HepG2 (cell line): Measurements from ENCODE around the gene RWDD2A. TPM values are rescaled to one million over a fixed set of nuclear protein-coding genes. Genes with fewer than 3 reads are reported as not detected.

Source experiments
- ATAC-seq: fragments of 200-7000 bp; cut with Tn5 transposase; 3 replicates; pipeline ENCODE4 v1.9.1; 2020; ENCODE audit warnings: mild to moderate bottlenecking, moderate library complexity
- BruUV-seq: library from RNA; stranded (reverse); fragments of 400-500 nt; replicated peaks from 2 replicates; lab custom pipeline; 2021; lab: Mats Ljungman, UMichigan
- CTCF ChIA-PET: fragments of 300-600 bp; formaldehyde crosslinking; extraction: SDS; loops from one replicate; lab custom pipeline; 2021; ENCODE audit warnings: low total read pairs, inconsistent platforms, low intra/inter-chr PET ratio; lab: Yijun Ruan, JAX
- POLR2A ChIA-PET: fragments of 350-600 bp; sonication (Branson Sonifier 250); formaldehyde crosslinking; loops from one replicate; lab custom pipeline; 2020; ENCODE audit warnings: antibody characterized with exemption, inconsistent platforms; lab: Yijun Ruan, JAX
- DNase-seq: peaks from one replicate; pipeline ENCODE4 v3.0.0-alpha.2; 2015; ENCODE audit warnings: low spot score
- FAIRE-seq: peaks from 3 replicates; lab custom pipeline; 2011; peaks lifted over from hg19 to GRCh38; lab: Jason Lieb, UNC
- H2AFZ ChIP-seq: one replicate; pipeline ENCODE4 v1.6.1; 2011; ENCODE audit warnings: low read length, inconsistent platforms
- H3K27ac ChIP-seq: fragments of 300-600 bp; 3 replicates; pipeline ENCODE4 v1.8.0; 2011; ENCODE audit warnings: mixed run types, mild to moderate bottlenecking, mixed read lengths, low read length, inconsistent platforms; ENCODE audit not compliant: insufficient read depth; ENCODE audit errors: extremely low read length
- H3K27me3 ChIP-seq, 2 experiments: fragments of 200-600 bp in 1 of 2; 2 replicates in 1 of 2; 3 replicates in 1 of 2; pipeline versions ENCODE4 v1.6.0 to v1.8.0; 2011; ENCODE audit warnings: low read length in 2 of 2, mild to moderate bottlenecking in 2 of 2, moderate library complexity in 2 of 2, inconsistent platforms in 1 of 2; ENCODE audit not compliant: insufficient read depth in 2 of 2, control insufficient read depth in 1 of 2
- H3K36me3 ChIP-seq, 2 experiments: fragments of 200-600 bp in 1 of 2; replicated peaks in 1 of 2; 2 replicates in 1 of 2; 3 replicates in 1 of 2; pipeline versions ENCODE4 v1.5.1 to v1.8.0; 2011; ENCODE audit warnings: low read length in 2 of 2, inconsistent platforms in 1 of 2; ENCODE audit not compliant: insufficient read depth in 2 of 2, control insufficient read depth in 1 of 2
- H3K4me1 ChIP-seq: 2 replicates; pipeline ENCODE4 v1.5.1; 2012; ENCODE audit warnings: low read length, inconsistent platforms; ENCODE audit not compliant: insufficient read depth
- H3K4me2 ChIP-seq: 2 replicates; pipeline ENCODE4 v1.6.0; 2011; ENCODE audit warnings: low read depth, low read length, inconsistent platforms
- H3K4me3 ChIP-seq, 3 experiments: fragments of 200-600 bp in 1 of 3; sonication (generic), shearing (Covaris generic) in 1 of 3; replicated peaks in 1 of 3; 2 replicates each; pipeline ENCODE4 v1.5.1; 2011 to 2016; ENCODE audit warnings: low read length in 3 of 3, inconsistent platforms in 2 of 3, low read depth in 2 of 3, mild to moderate bottlenecking in 2 of 3, control low read depth in 1 of 3, mixed read lengths in 1 of 3; ENCODE audit not compliant: insufficient read depth in 1 of 3
- H3K79me2 ChIP-seq: one replicate; pipeline ENCODE4 v1.6.1; 2011; ENCODE audit warnings: low read length, inconsistent platforms; ENCODE audit not compliant: insufficient read depth
- H3K9ac ChIP-seq: 2 replicates; pipeline ENCODE4 v1.6.0; 2011; ENCODE audit warnings: mild to moderate bottlenecking, low read depth, low read length, inconsistent platforms; ENCODE audit not compliant: insufficient read depth
- H3K9me3 ChIP-seq: 2 replicates; pipeline ENCODE4 v1.5.1; 2012; ENCODE audit warnings: mild to moderate bottlenecking, low read length
- H4K20me1 ChIP-seq: 2 replicates; pipeline ENCODE4 v1.6.0; 2011; ENCODE audit warnings: inconsistent platforms, mild to moderate bottlenecking, low read length, moderate library complexity; ENCODE audit not compliant: insufficient read depth
- BORCS8-MEF2B ChIP-seq: sonication (generic); formaldehyde crosslinking; IDR thresholded peaks from 2 replicates; pipeline ENCODE4 v1.8.0; 2022; ENCODE audit warnings: mild to moderate bottlenecking, missing genetic modification reagents
- EEA1 ChIP-seq: sonication (generic); formaldehyde crosslinking; IDR thresholded peaks from 2 replicates; pipeline ENCODE4 v1.5.1; 2020; ENCODE audit warnings: mild to moderate bottlenecking, missing genetic modification reagents, borderline replicate concordance
- FIP1L1 ChIP-seq: fragments of 200-400 bp; formaldehyde crosslinking; IDR thresholded peaks from 2 replicates; pipeline ENCODE4 v1.6.1; 2018; ENCODE audit warnings: low read depth, mild to moderate bottlenecking, low read length, moderate library complexity, borderline replicate concordance; ENCODE audit not compliant: insufficient read depth
- FOXO1 ChIP-seq: sonication (generic); formaldehyde crosslinking; IDR thresholded peaks from 2 replicates; pipeline ENCODE4 v1.4.0; 2020; ENCODE audit warnings: missing genetic modification reagents
- PHF21A ChIP-seq: sonication (generic); formaldehyde crosslinking; IDR thresholded peaks from 2 replicates; pipeline ENCODE4 v1.5.0; 2020; ENCODE audit warnings: mild to moderate bottlenecking, missing genetic modification reagents
- RELA ChIP-seq: sonication (generic); formaldehyde crosslinking; IDR thresholded peaks from 2 replicates; pipeline ENCODE4 v1.4.0; 2020; ENCODE audit warnings: missing genetic modification reagents
- YEATS2 ChIP-seq: sonication (generic); formaldehyde crosslinking; IDR thresholded peaks from 2 replicates; pipeline ENCODE4 v1.4.0; 2020; ENCODE audit warnings: missing genetic modification reagents, borderline replicate concordance
- ZFP41 ChIP-seq: sonication (generic); formaldehyde crosslinking; IDR thresholded peaks from 2 replicates; pipeline ENCODE4 v1.4.0; 2020; ENCODE audit warnings: mild to moderate bottlenecking, missing genetic modification reagents, borderline replicate concordance
- ZFYVE20 ChIP-seq: sonication (generic); formaldehyde crosslinking; IDR thresholded peaks from 2 replicates; pipeline ENCODE4 v1.8.0; 2023; ENCODE audit warnings: low read depth, mild to moderate bottlenecking, moderate library complexity, missing genetic modification reagents, borderline replicate concordance
- ZNF207 ChIP-seq: fragments of 450-650 bp; IDR thresholded peaks from 2 replicates; pipeline ENCODE4 v1.6.1; 2016; ENCODE audit warnings: antibody characterized with exemption, borderline replicate concordance
- ZNF256 ChIP-seq: sonication (generic); formaldehyde crosslinking; conservative IDR thresholded peaks from 2 replicates; pipeline ENCODE4 v1.4.0; 2020; ENCODE audit warnings: missing genetic modification reagents
- ZNF30 ChIP-seq: sonication (generic); formaldehyde crosslinking; IDR thresholded peaks from 2 replicates; pipeline ENCODE4 v1.5.0; 2020; ENCODE audit warnings: mild to moderate bottlenecking, missing genetic modification reagents
- ZSCAN21 ChIP-seq: sonication (generic); formaldehyde crosslinking; IDR thresholded peaks from 2 replicates; pipeline ENCODE4 v1.8.0; 2022; ENCODE audit warnings: mild to moderate bottlenecking, missing genetic modification reagents, moderate library complexity, borderline replicate concordance
- WGBS: methylation state at CpG from one replicate; pipeline ENCODE4 v1.1.6; 2017; ENCODE audit warnings: low lambda C conversion rate; 5-methylcytosine and 5-hydroxymethylcytosine counted together
- in situ Hi-C: cut with HindIII; loops from 2 replicates; pipeline ENCODE4 v1.10.0; 2017; ENCODE audit warnings: low pct_unique_long_range_greater_than_20kb; ENCODE audit not compliant: extremely low pct_ligation_motif_present
- intact Hi-C: fragments of 100-400 bp; cut with micrococcal nuclease; formaldehyde crosslinking; loops from one replicate; pipeline ENCODE4 v1.10.0; 2022; ENCODE audit not compliant: unreplicated experiment
- polyA plus RNA-seq, 8 experiments: library from polyadenylated mRNA; depleted of rRNA in 3 of 8; stranded (reverse) in 7 of 8; unstranded in 1 of 8; fragments of >200 nt; fragmentation: Illumina TruSeq in 4 of 8; extraction: Trizol in 4 of 8; gene quantifications; 2 replicates each; pipeline versions ENCODE4 v1.2.1 to v1.2.3, GENCODE V29; 2011 to 2016; ENCODE audit warnings: low read depth in 4 of 8, missing spikeins in 1 of 8, mixed read lengths in 1 of 8; ENCODE audit not compliant: insufficient read depth in 1 of 8
- total RNA-seq, 5 experiments: library from RNA; depleted of rRNA; stranded (reverse); fragments of >200 nt; fragmentation: Illumina TruSeq; extraction: Trizol; gene quantifications; 2 replicates each; pipeline ENCODE4 v1.2.3, GENCODE V29; 2016; ENCODE audit warnings: low read depth in 1 of 5
- TF ChIP-seq, protein P1 (sequence below): sonication (generic); formaldehyde crosslinking; IDR thresholded peaks from one replicate; pipeline ENCODE4 v1.5.1; 2020; ENCODE audit warnings: mild to moderate bottlenecking, missing genetic modification reagents; ENCODE audit errors: not compliant biosample characterization
- TF ChIP-seq, protein P2 (sequence below): sonication (generic); formaldehyde crosslinking; IDR thresholded peaks from 2 replicates; pipeline ENCODE4 v1.8.1; 2022; ENCODE audit warnings: mild to moderate bottlenecking, missing genetic modification reagents

Gene RWDD2A
- total and polyA plus RNA-seq, 2 of the 13 experiments (the other 11 are each of a cell fraction or from before 2014, with no cell fraction given), result 5.3 to 8.1 TPM

- TF ChIP-seq FIP1L1 (no peak), ZNF207 (no peak)
Measured at GRCh38 chr6:83169106-83169505, 24.1 kb upstream of the RWDD2A start (continued).

GRCh38 chr6:83169511-83169910 is 23.6 kb upstream of the RWDD2A start:
- no peak overlapping the region for H3K27ac ChIP-seq
- no peak overlapping the region for H3K4me3 ChIP-seq
- peaks cover 6 to 86% of the 10 kb centered on the region in 2 experiments for H3K36me3 ChIP-seq
- no peaks in the 10 kb centered on the region for H3K79me2 ChIP-seq
- H3K27me3 ChIP-seq, result no peaks in the 10 kb centered on the region
- ATAC-seq, result no peak
- no peak overlapping the region for H3K4me2 ChIP-seq
- WGBS, result 94% methylated on average over 1 of the region's 1 CpG
- H2AFZ ChIP-seq, result no peak overlapping the region
- intact Hi-C loops (no loop called here), in situ Hi-C loops (no loop called here)
- H3K4me1 ChIP-seq, result no peaks in the 10 kb centered on the region
- no peaks in the 10 kb centered on the region for H4K20me1 ChIP-seq
- FAIRE-seq, result no peak
- H3K9ac ChIP-seq, result no peak overlapping the region
- ChIA-PET POLR2A (no interaction called here), CTCF (no interaction called here)
- no peaks in the 10 kb centered on the region for H3K9me3 ChIP-seq
- BruUV-seq, result no TSS peak
- DNase-seq, result no peak
- TF ChIP-seq YEATS2, result no peak
- TF ChIP-seq ZNF30 (CRISPR knock-in tag), result no peak
- TF ChIP-seq, protein P1, sequence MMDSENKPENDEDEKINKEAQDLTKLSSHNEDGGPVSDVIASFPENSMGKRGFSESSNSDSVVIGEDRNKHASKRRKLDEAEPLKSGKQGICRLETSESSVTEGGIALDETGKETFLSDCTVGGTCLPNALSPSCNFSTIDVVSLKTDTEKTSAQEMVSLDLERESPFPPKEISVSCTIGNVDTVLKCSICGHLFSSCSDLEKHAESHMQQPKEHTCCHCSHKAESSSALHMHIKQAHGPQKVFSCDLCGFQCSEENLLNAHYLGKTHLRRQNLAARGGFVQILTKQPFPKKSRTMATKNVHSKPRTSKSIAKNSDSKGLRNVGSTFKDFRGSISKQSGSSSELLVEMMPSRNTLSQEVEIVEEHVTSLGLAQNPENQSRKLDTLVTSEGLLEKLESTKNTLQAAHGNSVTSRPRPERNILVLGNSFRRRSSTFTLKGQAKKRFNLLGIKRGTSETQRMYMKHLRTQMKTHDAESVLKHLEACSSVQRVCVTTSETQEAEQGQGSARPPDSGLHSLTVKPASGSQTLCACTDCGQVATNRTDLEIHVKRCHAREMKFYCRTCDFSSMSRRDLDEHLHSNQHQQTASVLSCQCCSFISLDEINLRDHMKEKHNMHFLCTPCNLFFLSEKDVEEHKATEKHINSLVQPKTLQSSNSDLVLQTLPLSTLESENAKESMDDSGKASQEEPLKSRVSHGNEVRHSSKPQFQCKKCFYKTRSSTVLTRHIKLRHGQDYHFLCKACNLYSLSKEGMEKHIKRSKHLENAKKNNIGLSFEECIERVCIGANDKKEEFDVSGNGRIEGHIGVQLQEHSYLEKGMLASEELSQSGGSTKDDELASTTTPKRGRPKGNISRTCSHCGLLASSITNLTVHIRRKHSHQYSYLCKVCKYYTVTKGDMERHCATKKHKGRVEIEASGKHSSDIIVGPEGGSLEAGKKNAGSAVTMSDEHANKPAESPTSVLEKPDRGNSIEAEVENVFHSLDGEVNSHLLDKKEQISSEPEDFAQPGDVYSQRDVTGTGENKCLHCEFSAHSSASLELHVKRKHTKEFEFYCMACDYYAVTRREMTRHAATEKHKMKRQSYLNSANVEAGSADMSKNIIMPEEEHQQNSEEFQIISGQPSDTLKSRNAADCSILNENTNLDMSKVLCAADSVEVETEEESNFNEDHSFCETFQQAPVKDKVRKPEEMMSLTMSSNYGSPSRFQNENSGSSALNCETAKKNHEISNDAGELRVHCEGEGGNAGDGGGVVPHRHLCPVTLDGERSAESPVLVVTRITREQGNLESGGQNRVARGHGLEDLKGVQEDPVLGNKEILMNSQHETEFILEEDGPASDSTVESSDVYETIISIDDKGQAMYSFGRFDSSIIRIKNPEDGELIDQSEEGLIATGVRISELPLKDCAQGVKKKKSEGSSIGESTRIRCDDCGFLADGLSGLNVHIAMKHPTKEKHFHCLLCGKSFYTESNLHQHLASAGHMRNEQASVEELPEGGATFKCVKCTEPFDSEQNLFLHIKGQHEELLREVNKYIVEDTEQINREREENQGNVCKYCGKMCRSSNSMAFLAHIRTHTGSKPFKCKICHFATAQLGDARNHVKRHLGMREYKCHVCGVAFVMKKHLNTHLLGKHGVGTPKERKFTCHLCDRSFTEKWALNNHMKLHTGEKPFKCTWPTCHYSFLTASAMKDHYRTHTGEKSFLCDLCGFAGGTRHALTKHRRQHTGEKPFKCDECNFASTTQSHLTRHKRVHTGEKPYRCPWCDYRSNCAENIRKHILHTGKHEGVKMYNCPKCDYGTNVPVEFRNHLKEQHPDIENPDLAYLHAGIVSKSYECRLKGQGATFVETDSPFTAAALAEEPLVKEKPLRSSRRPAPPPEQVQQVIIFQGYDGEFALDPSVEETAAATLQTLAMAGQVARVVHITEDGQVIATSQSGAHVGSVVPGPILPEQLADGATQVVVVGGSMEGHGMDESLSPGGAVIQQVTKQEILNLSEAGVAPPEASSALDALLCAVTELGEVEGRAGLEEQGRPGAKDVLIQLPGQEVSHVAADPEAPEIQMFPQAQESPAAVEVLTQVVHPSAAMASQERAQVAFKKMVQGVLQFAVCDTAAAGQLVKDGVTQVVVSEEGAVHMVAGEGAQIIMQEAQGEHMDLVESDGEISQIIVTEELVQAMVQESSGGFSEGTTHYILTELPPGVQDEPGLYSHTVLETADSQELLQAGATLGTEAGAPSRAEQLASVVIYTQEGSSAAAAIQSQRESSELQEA (CRISPR knock-in tag), result no peak
- TF ChIP-seq BORCS8-MEF2B, result no peak
- TF ChIP-seq, protein P2, sequence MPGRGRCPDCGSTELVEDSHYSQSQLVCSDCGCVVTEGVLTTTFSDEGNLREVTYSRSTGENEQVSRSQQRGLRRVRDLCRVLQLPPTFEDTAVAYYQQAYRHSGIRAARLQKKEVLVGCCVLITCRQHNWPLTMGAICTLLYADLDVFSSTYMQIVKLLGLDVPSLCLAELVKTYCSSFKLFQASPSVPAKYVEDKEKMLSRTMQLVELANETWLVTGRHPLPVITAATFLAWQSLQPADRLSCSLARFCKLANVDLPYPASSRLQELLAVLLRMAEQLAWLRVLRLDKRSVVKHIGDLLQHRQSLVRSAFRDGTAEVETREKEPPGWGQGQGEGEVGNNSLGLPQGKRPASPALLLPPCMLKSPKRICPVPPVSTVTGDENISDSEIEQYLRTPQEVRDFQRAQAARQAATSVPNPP (CRISPR knock-in tag), result no peak
- no peak for TF ChIP-seq PHF21A (CRISPR knock-in tag)
- TF ChIP-seq ZFYVE20, result no peak
- TF ChIP-seq FOXO1 (CRISPR knock-in tag), result no peak
- TF ChIP-seq ZFP41, result no peak
- TF ChIP-seq RELA (CRISPR knock-in tag), result no peak
- no peak for TF ChIP-seq ZNF256
- TF ChIP-seq ZSCAN21, result no peak
- TF ChIP-seq EEA1 (CRISPR knock-in tag), result no peak
